H1 (cell line): ENCODE data around the gene SLC17A4. TPM values are rescaled to one million over a fixed set of nuclear protein-coding genes. Genes with fewer than 3 reads are reported as not detected.

Experiments
- CTCF ChIA-PET: fragments of 300-600 bp; sonication (Branson Sonifier 250); formaldehyde crosslinking; loops from one replicate; lab custom pipeline; 2021; ENCODE audit not compliant: partially characterized antibody; lab: Charles Lee
- POLR2A ChIA-PET: fragments of 300-600 bp; sonication (Branson Sonifier 250); formaldehyde crosslinking; loops from one replicate; lab custom pipeline; 2021; ENCODE audit warnings: inconsistent platforms; ENCODE audit not compliant: partially characterized antibody; lab: Charles Lee
- DNase-seq, 2 experiments: peaks; one replicate each; pipeline versions ENCODE4 v3.0.0 to v3.0.0-alpha.2; 2010 to 2022; ENCODE audit warnings: low spot score in 2 of 2, low read depth in 1 of 2, mixed read lengths in 1 of 2
- FAIRE-seq: peaks from 2 replicates; lab custom pipeline; 2011; peaks lifted over from hg19 to GRCh38; lab: Jason Lieb, UNC
- H2AFZ ChIP-seq: 2 replicates; pipeline ENCODE4 v1.8.1; 2012; ENCODE audit warnings: low read length, inconsistent platforms
- H2AK5ac ChIP-seq: 2 replicates; pipeline ENCODE4 v1.6.1; 2013; ENCODE audit warnings: low read depth, low read length
- H2BK120ac ChIP-seq: replicated peaks from 2 replicates; pipeline ENCODE3; 2013; ENCODE audit warnings: low read depth, low read length, inconsistent platforms
- H2BK12ac ChIP-seq: 2 replicates; pipeline ENCODE4 v1.6.1; 2013; ENCODE audit warnings: low read depth, low read length
- H2BK15ac ChIP-seq: 2 replicates; pipeline ENCODE4 v1.6.1; 2013; ENCODE audit warnings: low read length
- H2BK20ac ChIP-seq: 2 replicates; pipeline ENCODE4 v1.6.1; 2013; ENCODE audit warnings: low read length
- H2BK5ac ChIP-seq: 2 replicates; pipeline ENCODE4 v1.6.1; 2013; ENCODE audit warnings: low read depth, low read length
- H3K14ac ChIP-seq: 2 replicates; pipeline ENCODE4 v1.6.1; 2013; ENCODE audit warnings: inconsistent platforms; ENCODE audit not compliant: insufficient read length
- H3K18ac ChIP-seq: 2 replicates; pipeline ENCODE4 v1.6.1; 2013; ENCODE audit warnings: low read length; ENCODE audit errors: extremely low read depth
- H3K23ac ChIP-seq: 2 replicates; pipeline ENCODE4 v1.6.1; 2013; ENCODE audit warnings: inconsistent platforms; ENCODE audit not compliant: insufficient read length
- H3K23me2 ChIP-seq: 2 replicates; pipeline ENCODE4 v1.6.1; 2013; ENCODE audit warnings: low read depth, low read length
- H3K27ac ChIP-seq: 2 replicates; pipeline ENCODE4 v1.6.1; 2011; ENCODE audit warnings: low read depth, low read length, inconsistent platforms
- H3K27me3 ChIP-seq, 4 experiments: replicated peaks in 1 of 4; 1 replicate in 1 of 4; 2 replicates in 3 of 4; pipeline versions ENCODE4 v1.6.1 to v1.8.1; 2011 to 2013; ENCODE audit warnings: low read length in 3 of 4, mild to moderate bottlenecking in 3 of 4, inconsistent platforms in 2 of 4, mixed read lengths in 2 of 4, moderate library complexity in 1 of 4; ENCODE audit not compliant: control insufficient read depth in 3 of 4, insufficient read depth in 3 of 4; ENCODE audit errors: extremely low read depth in 1 of 4
- H3K36me3 ChIP-seq, 4 experiments: 2 replicates each; pipeline versions ENCODE4 v1.6.1 to v1.8.1; 2011 to 2013; ENCODE audit warnings: mild to moderate bottlenecking in 4 of 4, low read length in 3 of 4, moderate library complexity in 2 of 4, control low read depth in 1 of 4, inconsistent platforms in 1 of 4; ENCODE audit not compliant: insufficient read depth in 4 of 4, control insufficient read depth in 2 of 4
- H3K4ac ChIP-seq: replicated peaks from 2 replicates; pipeline ENCODE3; 2013; ENCODE audit warnings: low read length, low read depth, mixed read lengths, inconsistent platforms; ENCODE audit not compliant: insufficient read length
- H3K4me1 ChIP-seq, 4 experiments: replicated peaks in 1 of 4; 1 replicate in 1 of 4; 2 replicates in 3 of 4; pipeline versions ENCODE4 v1.6.1 to v1.8.1; 2011 to 2013; ENCODE audit warnings: low read length in 3 of 4, inconsistent platforms in 2 of 4, mixed read lengths in 1 of 4; ENCODE audit not compliant: insufficient read depth in 4 of 4, control insufficient read depth in 3 of 4
- H3K4me2 ChIP-seq, 2 experiments: 2 replicates each; pipeline versions ENCODE4 v1.6.1 to v1.8.1; 2011 to 2013; ENCODE audit warnings: low read depth in 2 of 2, low read length in 2 of 2, control low read depth in 1 of 2, inconsistent platforms in 1 of 2, mild to moderate bottlenecking in 1 of 2; ENCODE audit not compliant: insufficient read depth in 1 of 2
- H3K4me3 ChIP-seq, 4 experiments: fragments of 200-600, 300-600 bp in 1 of 4; sonication (generic), shearing (Covaris generic), sonication (Bioruptor Twin) in 1 of 4; 2 replicates each; pipeline versions ENCODE4 v1.5.1 to v1.8.1; 2011 to 2016; ENCODE audit warnings: low read length in 4 of 4, low read depth in 3 of 4, control low read depth in 2 of 4, inconsistent platforms in 2 of 4, mild to moderate bottlenecking in 2 of 4, mixed read lengths in 1 of 4, moderate library complexity in 1 of 4; ENCODE audit not compliant: insufficient read depth in 2 of 4; ENCODE audit errors: extremely low read depth in 1 of 4
- H3K56ac ChIP-seq: replicated peaks from 2 replicates; pipeline ENCODE3; 2013; ENCODE audit warnings: low read depth, mild to moderate bottlenecking, mixed read lengths, low read length, inconsistent platforms; ENCODE audit not compliant: insufficient read length
- H3K79me1 ChIP-seq: 2 replicates; pipeline ENCODE4 v1.6.1; 2013; ENCODE audit warnings: low read depth, low read length, control low read depth
- H3K79me2 ChIP-seq, 2 experiments: 2 replicates each; pipeline versions ENCODE4 v1.6.1 to v1.8.1; 2012 to 2013; ENCODE audit warnings: low read length in 2 of 2, mild to moderate bottlenecking in 2 of 2, inconsistent platforms in 1 of 2; ENCODE audit not compliant: insufficient read depth in 2 of 2, control insufficient read depth in 1 of 2
- H3K9ac ChIP-seq, 4 experiments: replicated peaks in 1 of 4; 1 replicate in 1 of 4; 2 replicates in 3 of 4; pipeline versions ENCODE4 v1.6.1 to v1.8.1; 2011 to 2013; ENCODE audit warnings: low read depth in 3 of 4, low read length in 3 of 4, control low read depth in 2 of 4, mild to moderate bottlenecking in 2 of 4, moderate library complexity in 2 of 4, inconsistent platforms in 1 of 4; ENCODE audit errors: extremely low read depth in 1 of 4
- H3K9me3 ChIP-seq, 2 experiments: 2 replicates each; pipeline versions ENCODE4 v1.6.1 to v1.8.1; 2012 to 2013; ENCODE audit warnings: mild to moderate bottlenecking in 2 of 2, moderate library complexity in 2 of 2, control low read depth in 1 of 2, inconsistent platforms in 1 of 2, low read depth in 1 of 2, low read length in 1 of 2, mixed read lengths in 1 of 2; ENCODE audit not compliant: insufficient read depth in 2 of 2
- H4K20me1 ChIP-seq, 2 experiments: replicated peaks in 1 of 2; 2 replicates each; pipeline versions ENCODE3 to v1.8.1; 2011 to 2013; ENCODE audit warnings: inconsistent platforms in 2 of 2, low read length in 2 of 2, mild to moderate bottlenecking in 1 of 2; ENCODE audit not compliant: insufficient read depth in 2 of 2, control insufficient read depth in 1 of 2
- H4K5ac ChIP-seq: 2 replicates; pipeline ENCODE4 v1.6.1; 2013; ENCODE audit warnings: low read length, low read depth, mixed read lengths, inconsistent platforms; ENCODE audit not compliant: insufficient read length
- H4K8ac ChIP-seq: 2 replicates; pipeline ENCODE4 v1.8.0; 2013; ENCODE audit warnings: mild to moderate bottlenecking, moderate library complexity, low read length, inconsistent platforms; ENCODE audit not compliant: insufficient read depth; ENCODE audit errors: extremely low read depth
- H4K91ac ChIP-seq: replicated peaks from 2 replicates; pipeline ENCODE3; 2013; ENCODE audit warnings: low read length, mixed read lengths, inconsistent platforms; ENCODE audit not compliant: insufficient read length
- BACH1 ChIP-seq: IDR thresholded peaks from 2 replicates; pipeline ENCODE4 v1.6.1; 2012; ENCODE audit warnings: low read length, improper control_type of control experiment
- CHD2 ChIP-seq: IDR thresholded peaks from 2 replicates; pipeline ENCODE4 v1.6.1; 2012; ENCODE audit warnings: low read length, improper control_type of control experiment
- GTF2F1 ChIP-seq: IDR thresholded peaks from 2 replicates; pipeline ENCODE4 v1.6.1; 2012; ENCODE audit warnings: low read depth, low read length, improper control_type of control experiment, borderline replicate concordance
- JUND ChIP-seq: IDR thresholded peaks from 2 replicates; pipeline ENCODE4 v1.6.1; 2011; ENCODE audit warnings: mild to moderate bottlenecking, improper control_type of control experiment, low read length
- KDM5A ChIP-seq: fragments of 200-600 bp; IDR thresholded peaks from 2 replicates; pipeline ENCODE4 v1.7.1; 2012; ENCODE audit warnings: mild to moderate bottlenecking, low read length, inconsistent platforms, mixed read lengths
- MAFK ChIP-seq: IDR thresholded peaks from 2 replicates; pipeline ENCODE4 v1.6.1; 2012; ENCODE audit warnings: low read depth, mild to moderate bottlenecking, improper control_type of control experiment, low read length
- NANOG ChIP-seq: IDR thresholded peaks from 2 replicates; pipeline ENCODE4 v1.6.1; 2011; ENCODE audit warnings: low read length, low read depth, mild to moderate bottlenecking, inconsistent platforms; ENCODE audit not compliant: insufficient read depth, poor library complexity, severe bottlenecking
- POLR2A ChIP-seq, 2 experiments: IDR thresholded peaks; 1 replicate in 1 of 2; 2 replicates in 1 of 2; pipeline ENCODE4 v1.6.1; 2011; ENCODE audit warnings: low read depth in 2 of 2, low read length in 2 of 2, mild to moderate bottlenecking in 2 of 2; ENCODE audit errors: control extremely low read depth in 1 of 2
- RFX5 ChIP-seq: IDR thresholded peaks from 2 replicates; pipeline ENCODE4 v1.6.1; 2011; ENCODE audit warnings: low read depth, low read length, improper control_type of control experiment, borderline replicate concordance
- RNF2 ChIP-seq: fragments of 200-900, 300-1000 bp; sonication (generic); IDR thresholded peaks from 2 replicates; pipeline ENCODE4 v1.7.1; 2016; ENCODE audit warnings: borderline replicate concordance, low read depth, mild to moderate bottlenecking, antibody characterized with exemption, low read length; ENCODE audit not compliant: poor library complexity, severe bottlenecking; ENCODE audit errors: missing control alignments
- SIN3A ChIP-seq, 2 experiments: IDR thresholded peaks in 1 of 2; conservative IDR thresholded peaks in 1 of 2; 2 replicates each; pipeline ENCODE4 v1.6.1; 2011 to 2012; ENCODE audit warnings: low read length in 2 of 2, improper control_type of control experiment in 1 of 2, low read depth in 1 of 2, mild to moderate bottlenecking in 1 of 2
- SP1 ChIP-seq: IDR thresholded peaks from 2 replicates; pipeline ENCODE4 v1.6.1; 2011; ENCODE audit warnings: low read depth, low read length
- TAF7 ChIP-seq: optimal IDR thresholded peaks from 2 replicates; pipeline ENCODE3; 2011; ENCODE audit warnings: low read depth, mild to moderate bottlenecking, inconsistent platforms, low read length, moderate library complexity, borderline replicate concordance
- polyA plus RNA-seq, 7 experiments: library from polyadenylated mRNA; depleted of rRNA in 3 of 7; stranded (reverse) in 5 of 7; unstranded in 2 of 7; fragments of >200 nt in 5 of 7; fragments of 200-250 nt in 2 of 7; gene quantifications; 1 replicate in 5 of 7; 2 replicates in 1 of 7; 4 replicates in 1 of 7; pipeline versions ENCODE4 v1.2.1 to v1.2.3, GENCODE V29; 2011 to 2013; ENCODE audit warnings: missing spikeins in 2 of 7, mixed read lengths in 2 of 7
- total RNA-seq: library from RNA; stranded (reverse); fragmentation: NEBNext Ultra II Directional; extraction: Animal tissue kit (Norgen Biotek cat#: 25700); gene quantifications from 2 replicates; pipeline ENCODE4 v1.2.1, GENCODE V29; 2021
- TF ChIP-seq, protein P1 (sequence below): IDR thresholded peaks from 2 replicates; pipeline ENCODE4 v1.6.1; 2012; ENCODE audit warnings: inconsistent platforms

The SLC17A4 gene
- total and polyA plus RNA-seq, 2 of the 8 experiments (the other 6 are each of a cell fraction or from before 2014, with no cell fraction given), result not detected

DNA sequence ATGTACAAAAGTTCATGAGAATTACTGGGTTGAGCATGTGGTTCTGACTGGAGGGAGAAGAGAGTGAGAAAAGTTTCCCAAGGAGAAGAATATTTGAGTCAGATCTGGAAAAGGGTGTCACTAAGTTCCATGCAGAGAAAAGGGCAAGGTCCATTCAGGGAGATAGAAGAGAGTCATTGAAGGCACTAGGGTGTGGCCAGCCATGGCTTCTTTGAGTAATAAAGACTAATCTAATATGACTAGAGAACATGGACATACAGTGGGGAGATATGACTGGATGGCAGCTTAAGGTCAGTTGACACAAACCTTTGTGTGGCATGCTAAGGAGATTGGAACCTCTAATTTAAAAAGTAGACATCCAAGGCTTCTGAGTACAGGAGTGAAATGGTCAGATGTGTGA is 10.7 kb upstream of the SLC17A4 start:
- Histone ChIP-seq H3K36me3 (no peaks in the 10 kb centered on the region), H3K9me3 (no peaks in the 10 kb centered on the region), H2BK120ac (no peak overlapping the region), H2BK12ac (no peak overlapping the region), H2BK5ac (no peak overlapping the region), H2AFZ (no peak overlapping the region), H3K4me3 (no peak overlapping the region), H3K79me2 (no peaks in the 10 kb centered on the region), H4K8ac (no peak overlapping the region), H2AK5ac (no peak overlapping the region), H2BK20ac (no peak overlapping the region), H3K79me1 (no peaks in the 10 kb centered on the region), H3K56ac (no peak overlapping the region), H2BK15ac (no peak overlapping the region), H4K20me1 (no peaks in the 10 kb centered on the region), H3K23me2 (no peaks in the 10 kb centered on the region), H3K4me2 (no peak overlapping the region), H3K4me1 (no peaks in the 10 kb centered on the region), H3K23ac (no peak overlapping the region), H3K9ac (no peak overlapping the region), H4K5ac (no peak overlapping the region), H3K27me3 (no peaks in the 10 kb centered on the region), H3K18ac (no peak overlapping the region), H4K91ac (no peak overlapping the region), H3K4ac (no peak overlapping the region), H3K27ac (no peak overlapping the region), H3K14ac (no peak overlapping the region)
- FAIRE-seq (no peak), DNase-seq (no peak)
- TF ChIP-seq CHD2 (no peak), BACH1 (no peak), NANOG (no peak), POLR2A (IDR thresholded peaks at IDR 0.05; ENCODE audit: control extremely low read depth in 1 of 2, low read depth in 2 of 2, low read length in 2 of 2) (no peak), SP1 (no peak), JUND (no peak), RNF2 (no peak), RFX5 (no peak), KDM5A (no peak), GTF2F1 (no peak), MAFK (no peak), SIN3A (conservative IDR thresholded peaks at IDR 0.05 in 1 of 2, IDR thresholded peaks at IDR 0.05 in 1 of 2; ENCODE audit: low read depth in 1 of 2, low read length in 2 of 2) (no peak), TAF7 (no peak)
- TF ChIP-seq, protein P1, sequence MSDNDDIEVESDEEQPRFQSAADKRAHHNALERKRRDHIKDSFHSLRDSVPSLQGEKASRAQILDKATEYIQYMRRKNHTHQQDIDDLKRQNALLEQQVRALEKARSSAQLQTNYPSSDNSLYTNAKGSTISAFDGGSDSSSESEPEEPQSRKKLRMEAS, result no peak
- ChIA-PET CTCF (interaction anchor here (1.4 kb wide), 1 partner anchor 13 kb away, joined by 6 read pairs; no protein-coding TSS in a partner anchor), POLR2A (no interaction called here)
